SHP77 (cell line): ENCODE measurements around the gene UBE3D.

Experiments used
- DNase-seq, 2 experiments: peaks; one replicate each; lab custom pipeline; 2025; lab: John Stamatoyannopoulos, UW

The UBE3D gene

GRCh38 chr6:83065511-83066192 is at the start of gene UBE3D:
UBE3D (minus strand) TSS chr6:83065841; CDS start chr6:83065718, 123 bp downstream.
- DNase-seq = peak; percentile 78 to 86

- no peak for DNase-seq
Measured at GRCh38 chr6:83114164-83114563, 48.5 kb upstream of the UBE3D start.

GRCh38 chr6:83113258-83113657 is 47.6 kb upstream of the UBE3D start:
- no peak for DNase-seq

GRCh38 chr6:83108378-83108777 is 42.7 kb upstream of the UBE3D start:
- DNase-seq = no peak

- DNase-seq = no peak
Measured at GRCh38 chr6:83098589-83098988, 32.9 kb upstream of the UBE3D start.

- no peak for DNase-seq
Measured at GRCh38 chr6:83097675-83098074, 32.0 kb upstream of the UBE3D start.

- no peak for DNase-seq
Measured at GRCh38 chr6:83097204-83097603, 31.6 kb upstream of the UBE3D start.

- DNase-seq = no peak
Measured at GRCh38 chr6:83096791-83097190, 31.1 kb upstream of the UBE3D start.

GRCh38 chr6:83092756-83093399 is 27.2 kb upstream of the UBE3D start:
- no peak for DNase-seq

- DNase-seq = no peak
Measured at GRCh38 chr6:83086751-83087150, 21.1 kb upstream of the UBE3D start.

GRCh38 chr6:83083476-83083875 is 17.8 kb upstream of the UBE3D start:
- no peak for DNase-seq

GRCh38 chr6:83073615-83074014 is 8.0 kb upstream of the UBE3D start:
- no peak for DNase-seq

- DNase-seq = no peak
Measured at GRCh38 chr6:83072726-83073125, 7.1 kb upstream of the UBE3D start.

GRCh38 chr6:83071707-83072106 is 6.1 kb upstream of the UBE3D start:
- no peak for DNase-seq

GRCh38 chr6:83071023-83071422 is 5.4 kb upstream of the UBE3D start:
- no peak for DNase-seq

GRCh38 chr6:83069633-83070032 is 4.0 kb upstream of the UBE3D start:
- no peak for DNase-seq

GRCh38 chr6:83068616-83069015 is 3.0 kb upstream of the UBE3D start:
- DNase-seq = no peak

- peak; percentile 93 to 96 for DNase-seq
Measured at GRCh38 chr6:83067448-83068439, 2.1 kb upstream of the UBE3D start, which contains the start of gene DOP1A. DOP1A (plus strand) TSS chr6:83067671; CDS start chr6:83096978, 29,307 bp downstream.

GRCh38 chr6:83062225-83062624 is 3.4 kb downstream of the UBE3D start:
- DNase-seq = no peak

- DNase-seq = no peak
Measured at GRCh38 chr6:83061190-83061589, 4.5 kb downstream of the UBE3D start.

- peak; percentile 57 to 61 for DNase-seq
Measured at GRCh38 chr6:83057705-83058321, 7.8 kb downstream of the UBE3D start.
